AG09309 (cell line): ENCODE data around the gene RNF207.
A peak's percentile ranks its signal among the peaks of the same experiment; 100 is the strongest.

Experiments used
- DNase-seq: peaks from one replicate; pipeline ENCODE4 v3.0.0-alpha.2; 2010; ENCODE audit warnings: low read depth
- H3K4me3 ChIP-seq: 2 replicates; pipeline ENCODE4 v1.5.1; 2011; ENCODE audit warnings: mild to moderate bottlenecking, low read depth, low read length, moderate library complexity; ENCODE audit not compliant: control insufficient read depth
- TF ChIP-seq, protein P1 (sequence below): IDR thresholded peaks from 2 replicates; pipeline ENCODE4 v1.5.1; 2011; ENCODE audit warnings: mild to moderate bottlenecking, low read depth, low read length, inconsistent platforms; ENCODE audit not compliant: insufficient read depth, control insufficient read depth; ENCODE audit errors: missing control alignments

Gene RNF207, protein sequence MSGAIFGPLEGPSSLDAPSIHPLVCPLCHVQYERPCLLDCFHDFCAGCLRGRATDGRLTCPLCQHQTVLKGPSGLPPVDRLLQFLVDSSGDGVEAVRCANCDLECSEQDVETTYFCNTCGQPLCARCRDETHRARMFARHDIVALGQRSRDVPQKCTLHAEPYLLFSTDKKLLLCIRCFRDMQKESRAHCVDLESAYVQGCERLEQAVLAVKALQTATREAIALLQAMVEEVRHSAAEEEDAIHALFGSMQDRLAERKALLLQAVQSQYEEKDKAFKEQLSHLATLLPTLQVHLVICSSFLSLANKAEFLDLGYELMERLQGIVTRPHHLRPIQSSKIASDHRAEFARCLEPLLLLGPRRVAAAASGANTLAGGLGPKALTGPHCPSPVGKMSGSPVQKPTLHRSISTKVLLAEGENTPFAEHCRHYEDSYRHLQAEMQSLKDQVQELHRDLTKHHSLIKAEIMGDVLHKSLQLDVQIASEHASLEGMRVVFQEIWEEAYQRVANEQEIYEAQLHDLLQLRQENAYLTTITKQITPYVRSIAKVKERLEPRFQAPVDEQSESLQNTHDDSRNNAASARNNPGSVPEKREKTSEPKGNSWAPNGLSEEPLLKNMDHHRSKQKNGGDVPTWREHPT

DNA sequence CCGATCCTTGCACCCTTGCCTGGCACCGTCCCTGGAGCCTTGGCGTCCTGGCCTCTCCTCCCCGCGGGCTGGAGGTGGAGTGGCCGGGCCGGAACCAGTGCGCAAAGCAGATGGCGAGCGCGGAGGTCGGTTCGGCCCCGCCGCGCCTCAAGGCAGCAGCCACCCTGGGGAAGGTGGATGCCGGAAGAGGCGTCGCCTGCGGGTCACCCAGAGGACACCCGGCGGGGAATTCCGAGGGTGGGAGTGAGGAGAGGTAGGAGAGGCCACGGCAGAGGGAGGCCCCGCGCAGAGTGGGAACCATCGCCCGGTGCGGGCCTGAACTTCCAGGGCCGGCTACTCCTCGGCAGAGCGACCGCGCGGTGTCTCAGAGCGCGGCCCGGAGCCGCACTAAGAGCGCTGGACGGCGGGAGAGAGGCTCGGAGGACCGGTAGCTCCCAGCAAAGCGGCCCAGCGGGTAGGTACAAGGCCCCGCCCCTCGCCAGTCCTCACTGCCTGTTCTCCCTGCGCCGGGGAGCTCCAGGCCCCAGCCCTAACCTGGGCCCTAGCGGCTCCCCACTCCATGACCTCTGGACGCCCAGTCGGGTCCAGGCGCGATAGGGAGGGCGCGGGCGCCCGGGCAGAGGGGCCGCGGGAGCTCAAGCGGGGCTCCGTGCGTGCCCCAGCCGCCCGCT, at the start of gene RNF207:
Gene RNF207 (plus strand): TSS at position 271 of the 671 bp plus-strand sequence. CDS start 417 bp downstream, outside the sequence.
- DNase-seq, result no peak
- TF ChIP-seq, protein P1, sequence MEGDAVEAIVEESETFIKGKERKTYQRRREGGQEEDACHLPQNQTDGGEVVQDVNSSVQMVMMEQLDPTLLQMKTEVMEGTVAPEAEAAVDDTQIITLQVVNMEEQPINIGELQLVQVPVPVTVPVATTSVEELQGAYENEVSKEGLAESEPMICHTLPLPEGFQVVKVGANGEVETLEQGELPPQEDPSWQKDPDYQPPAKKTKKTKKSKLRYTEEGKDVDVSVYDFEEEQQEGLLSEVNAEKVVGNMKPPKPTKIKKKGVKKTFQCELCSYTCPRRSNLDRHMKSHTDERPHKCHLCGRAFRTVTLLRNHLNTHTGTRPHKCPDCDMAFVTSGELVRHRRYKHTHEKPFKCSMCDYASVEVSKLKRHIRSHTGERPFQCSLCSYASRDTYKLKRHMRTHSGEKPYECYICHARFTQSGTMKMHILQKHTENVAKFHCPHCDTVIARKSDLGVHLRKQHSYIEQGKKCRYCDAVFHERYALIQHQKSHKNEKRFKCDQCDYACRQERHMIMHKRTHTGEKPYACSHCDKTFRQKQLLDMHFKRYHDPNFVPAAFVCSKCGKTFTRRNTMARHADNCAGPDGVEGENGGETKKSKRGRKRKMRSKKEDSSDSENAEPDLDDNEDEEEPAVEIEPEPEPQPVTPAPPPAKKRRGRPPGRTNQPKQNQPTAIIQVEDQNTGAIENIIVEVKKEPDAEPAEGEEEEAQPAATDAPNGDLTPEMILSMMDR, result no peak
- peak within 1 kb of the TSS; percentile 64 for H3K4me3 ChIP-seq

DNA sequence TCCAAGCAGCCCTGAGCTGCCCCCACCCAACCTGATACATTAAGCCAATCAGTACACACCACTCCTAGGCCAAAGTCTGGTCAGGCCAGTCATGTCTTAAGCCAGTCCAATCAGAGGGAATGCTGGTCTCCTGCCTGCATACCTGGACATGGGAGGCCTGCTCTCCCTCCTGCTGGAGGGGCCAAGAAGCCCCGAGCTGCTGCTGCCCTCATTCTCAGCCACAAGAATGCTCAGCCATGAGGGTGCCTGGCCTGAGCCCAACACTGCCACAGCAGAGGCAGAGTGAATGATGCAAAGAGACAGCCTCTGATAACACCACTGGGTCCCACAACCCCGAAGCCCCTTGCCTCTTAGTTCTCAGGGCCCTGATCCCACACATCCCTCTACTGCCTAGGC, 48.8 kb upstream of the RNF207 start:
- no peak for DNase-seq
- TF ChIP-seq, protein P1, result no peak
- H3K4me3 ChIP-seq, result no peak overlapping the region

DNA sequence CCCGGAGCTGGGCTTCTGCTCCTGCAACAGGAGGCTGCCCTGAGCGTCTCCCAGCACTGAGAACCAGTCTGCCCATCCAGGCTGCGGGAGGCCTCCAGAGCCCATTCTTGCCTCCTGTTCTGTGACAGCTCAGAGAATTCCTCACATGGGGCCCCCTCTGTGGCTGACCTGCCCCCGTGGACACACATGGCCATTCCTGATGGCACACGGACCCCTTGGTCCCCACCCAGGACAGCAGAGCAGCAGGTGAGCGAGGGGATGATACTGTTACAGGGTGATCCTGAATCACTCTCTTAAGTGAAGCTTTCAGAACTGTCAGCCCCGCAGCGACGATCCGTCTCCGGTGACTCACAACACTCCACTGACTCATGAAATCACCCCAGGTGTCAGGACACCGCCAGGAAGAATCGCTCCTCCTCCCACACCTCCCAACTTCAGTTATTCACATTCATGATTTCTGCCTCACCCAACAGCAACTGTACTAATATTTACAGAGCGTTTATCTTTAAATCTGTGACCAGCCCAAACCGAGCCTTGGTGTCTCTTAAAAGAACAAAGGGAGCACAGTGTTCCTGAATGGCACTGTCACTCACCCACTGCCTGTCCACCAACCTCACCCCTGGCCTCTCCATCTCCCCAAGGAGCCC, 48.3 kb upstream of the RNF207 start:
- DNase-seq, result no peak
- no peak overlapping the region for H3K4me3 ChIP-seq
- TF ChIP-seq, protein P1, result no peak

DNA sequence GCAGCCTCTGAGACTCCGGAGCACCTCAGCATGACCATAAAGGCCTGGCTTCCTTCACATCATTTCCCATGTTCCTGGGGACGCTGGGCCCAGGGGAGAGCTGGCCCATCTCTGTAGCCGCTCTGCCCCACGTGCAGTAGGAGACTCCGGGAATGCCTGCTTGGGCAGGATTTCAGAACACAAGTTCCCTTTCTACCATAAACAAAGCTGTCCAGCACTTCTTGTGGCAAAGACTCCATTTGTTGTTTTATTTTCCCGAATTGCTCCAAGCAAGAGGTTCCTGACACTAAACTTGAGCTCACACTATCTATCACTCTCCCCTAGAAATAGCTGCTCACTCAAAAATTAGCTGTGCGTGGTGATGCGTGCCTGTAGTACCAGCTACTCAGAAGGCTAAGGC, 47.7 kb upstream of the RNF207 start:
- TF ChIP-seq, protein P1, result no peak
- no peak for DNase-seq
- no peak overlapping the region for H3K4me3 ChIP-seq

DNA sequence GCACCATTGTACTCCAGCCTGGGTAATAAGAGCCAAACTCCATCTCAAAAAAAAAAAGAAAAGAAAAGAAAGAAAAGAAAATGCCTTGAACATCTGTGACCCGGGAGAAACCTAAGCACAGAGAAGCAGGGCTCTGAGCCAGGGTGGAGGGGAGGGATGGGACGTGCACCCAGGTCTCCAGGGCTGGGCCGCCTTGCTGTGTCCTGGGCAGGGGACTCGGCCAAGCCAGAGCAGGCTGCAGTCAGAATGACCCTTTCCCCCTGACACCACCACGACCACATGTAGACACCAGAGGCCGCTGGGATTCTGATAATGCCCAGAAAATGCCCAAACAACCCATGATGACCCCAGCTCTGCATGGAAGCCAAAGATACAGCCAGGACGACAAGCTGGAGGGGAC, 43.6 kb upstream of the RNF207 start:
- TF ChIP-seq, protein P1, result no peak
- no peak for DNase-seq
- no peak overlapping the region for H3K4me3 ChIP-seq

DNA sequence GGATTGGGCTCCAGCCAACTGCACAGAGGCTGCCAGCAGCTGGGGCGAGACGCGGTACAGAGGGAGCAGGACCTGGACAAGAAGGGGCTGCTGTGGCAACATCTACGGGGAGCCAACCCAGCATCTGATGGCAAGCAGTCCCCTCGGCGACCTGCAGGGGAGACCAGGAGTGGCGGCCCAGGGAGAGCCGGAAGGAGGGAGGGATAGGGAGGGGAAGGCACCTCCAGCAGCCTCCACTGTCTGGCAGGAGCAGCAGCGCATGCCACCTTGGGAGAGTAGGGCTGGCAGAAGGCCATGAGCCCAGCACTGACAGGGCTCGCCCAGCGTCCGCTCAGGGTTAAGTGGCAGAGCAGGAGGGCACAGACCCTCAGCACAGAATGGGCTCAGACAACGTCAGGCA, 43.1 kb upstream of the RNF207 start:
- DNase-seq, result no peak
- TF ChIP-seq, protein P1, result no peak
- H3K4me3 ChIP-seq, result no peak overlapping the region
